Suppressor macrophage (primary cell): ENCODE results near the gene SLC25A28.
A peak's percentile ranks its signal among the peaks of the same experiment; 100 is the strongest.
"Not testable (repeated sequence)": the region's sequence is repeated elsewhere in the genome, so short reads cannot be mapped to it uniquely, and the experiment has no call there.

Experiments
- DNase-seq, 4 experiments: peaks; one replicate each; pipeline ENCODE4 v3.0.0-alpha.2; 2020 to 2022

SLC25A28 gene

DNA sequence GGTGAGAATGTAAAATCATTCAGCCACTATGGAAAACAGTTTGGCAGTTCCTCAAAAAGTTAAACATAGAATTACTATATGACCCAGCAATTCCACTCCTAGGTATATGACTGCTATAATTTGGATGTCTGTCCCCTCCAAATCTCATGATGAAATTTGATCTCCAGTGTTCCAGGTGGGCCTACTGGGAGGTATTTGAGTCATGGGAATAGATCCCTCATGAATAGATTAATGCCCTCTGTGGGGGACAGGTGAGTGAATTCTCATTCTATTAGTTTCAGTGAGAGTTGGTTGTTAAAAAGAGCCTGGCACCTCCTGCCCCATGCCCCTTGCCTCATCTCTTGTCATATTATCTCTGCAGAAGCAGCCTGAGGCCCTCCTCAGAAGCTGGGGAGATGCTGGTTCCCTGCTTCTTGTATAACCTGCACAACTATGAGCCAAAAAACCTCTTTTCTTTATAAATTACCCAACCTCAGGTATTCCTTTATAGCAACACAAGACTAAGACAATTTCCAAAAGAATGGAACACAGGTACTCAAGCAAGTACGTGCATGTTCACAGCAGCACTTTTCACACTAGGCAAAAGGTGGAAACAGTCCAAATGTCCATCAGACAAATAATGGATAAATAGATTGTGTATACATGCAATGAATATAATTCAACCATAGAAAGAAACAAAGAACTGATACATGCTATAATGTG lies 8.8 kb upstream of the SLC25A28 start:
- no peak for DNase-seq

DNA sequence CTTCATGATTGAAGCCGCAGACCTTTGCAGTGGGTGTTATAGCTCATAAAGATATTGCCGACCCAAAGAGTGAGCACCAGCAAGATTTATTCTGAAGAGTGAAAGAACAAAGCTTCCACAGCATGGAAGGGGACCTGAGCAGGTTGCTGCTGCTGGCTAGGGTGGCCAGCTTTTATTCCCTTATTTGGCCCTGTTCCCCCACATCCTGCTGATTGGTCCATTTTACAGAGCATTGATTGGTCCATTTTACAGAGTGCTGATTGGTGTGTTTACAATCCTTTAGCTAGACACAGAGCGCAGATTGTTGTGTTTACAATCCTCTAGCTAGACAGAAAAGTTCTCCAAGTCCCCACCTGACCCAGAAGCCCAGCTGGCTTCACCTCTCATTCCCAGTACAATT lies 4.9 kb upstream of the SLC25A28 start:
- not testable (repeated sequence) for DNase-seq

DNA sequence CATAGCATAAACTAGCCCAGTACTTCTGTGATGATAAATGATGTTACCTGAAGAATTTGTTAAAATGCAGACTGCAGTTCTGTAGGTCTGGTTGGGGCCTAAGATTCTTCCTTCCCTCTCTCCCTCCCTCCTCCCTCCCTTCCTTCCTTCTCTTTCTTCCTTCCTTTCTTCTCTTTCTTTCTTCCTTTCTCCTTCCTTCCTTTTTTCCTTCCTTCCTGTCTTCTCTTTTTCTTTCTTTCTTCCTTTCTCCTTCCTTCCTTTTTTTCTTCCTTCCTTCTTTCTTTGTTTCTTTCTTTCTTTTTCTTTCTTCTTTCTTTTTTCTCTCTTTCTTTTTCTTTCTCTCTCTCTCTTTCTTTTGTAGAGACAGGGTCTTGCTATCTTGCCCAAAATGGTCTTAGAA lies 3.7 kb upstream of the SLC25A28 start:
- DNase-seq: no peak

DNA sequence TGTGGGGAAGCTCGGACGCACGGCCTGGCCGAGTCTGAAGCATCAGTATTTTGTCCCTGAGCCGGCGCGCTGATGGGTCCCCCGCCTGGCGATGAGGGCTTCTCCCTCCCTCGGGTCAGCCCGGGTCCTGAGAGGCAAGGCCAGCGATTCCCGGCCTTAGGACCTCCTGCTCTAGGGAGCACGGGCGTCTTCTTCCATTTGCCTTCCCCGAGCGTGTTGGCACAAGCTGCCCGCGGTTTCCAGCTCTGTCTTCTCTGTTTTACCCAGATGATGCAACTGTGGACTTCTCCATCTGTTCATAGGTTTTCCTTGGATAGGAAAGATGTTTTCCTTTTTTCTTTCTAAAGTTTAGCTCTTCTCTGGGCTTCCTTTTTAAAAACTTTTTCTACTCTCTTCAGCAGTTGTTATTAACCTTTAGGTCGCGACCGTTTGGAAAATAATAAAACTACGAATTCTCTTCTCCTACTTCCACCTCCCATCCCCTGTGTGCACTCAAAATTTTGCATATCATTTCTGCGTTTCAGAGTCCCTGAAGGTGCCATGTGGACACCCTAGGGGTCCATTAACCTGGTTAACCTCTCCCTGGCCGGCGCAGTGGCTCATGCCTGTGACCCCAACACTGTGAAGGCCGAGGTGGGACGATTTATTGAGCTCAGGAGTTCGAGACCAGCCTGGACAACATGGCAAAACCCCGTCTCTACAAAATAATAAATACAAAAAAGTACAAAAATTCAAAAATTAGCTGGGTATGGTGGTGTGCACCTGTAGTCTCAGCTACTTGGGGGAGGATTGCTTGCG lies 1.4 kb upstream of the SLC25A28 start:
- DNase-seq: no peak

DNA sequence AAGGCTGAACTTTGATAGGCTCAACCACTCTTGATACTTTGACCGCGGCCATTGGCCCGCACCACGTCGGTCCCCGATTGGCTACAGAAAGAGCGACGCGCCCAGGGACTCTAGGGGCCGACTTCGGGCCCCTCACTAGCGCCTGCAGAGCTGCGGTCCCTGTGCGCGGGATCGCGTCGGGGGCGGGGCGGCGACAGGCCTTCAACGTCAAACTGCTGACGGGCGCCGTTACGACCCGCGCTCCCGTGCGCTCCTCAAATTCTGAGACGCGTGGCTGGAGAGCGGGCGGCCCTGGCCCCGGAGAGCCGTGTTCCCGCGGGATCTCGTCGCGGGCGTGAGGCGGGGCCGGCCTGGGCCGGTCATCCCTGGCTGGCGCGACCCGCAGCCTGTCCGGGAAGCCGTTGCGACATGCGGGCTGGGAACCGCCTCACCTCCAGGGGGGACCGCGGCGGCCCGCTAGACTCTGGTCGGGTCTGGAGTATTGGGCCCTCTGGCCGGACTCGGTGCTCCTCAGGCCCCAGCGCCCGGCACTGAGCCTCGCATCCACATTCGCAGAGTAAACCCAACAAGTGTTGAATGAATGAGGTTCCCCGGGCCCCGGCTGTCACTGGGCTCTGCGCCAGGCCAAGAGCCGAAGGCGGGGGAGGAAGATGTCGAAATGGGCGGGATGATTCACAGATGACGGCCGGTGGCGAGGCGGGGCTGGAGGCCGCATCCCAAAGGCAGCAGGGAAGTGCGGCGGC lies 643 bp upstream of the SLC25A28 start:
- peak; percentile 98 for DNase-seq

DNA sequence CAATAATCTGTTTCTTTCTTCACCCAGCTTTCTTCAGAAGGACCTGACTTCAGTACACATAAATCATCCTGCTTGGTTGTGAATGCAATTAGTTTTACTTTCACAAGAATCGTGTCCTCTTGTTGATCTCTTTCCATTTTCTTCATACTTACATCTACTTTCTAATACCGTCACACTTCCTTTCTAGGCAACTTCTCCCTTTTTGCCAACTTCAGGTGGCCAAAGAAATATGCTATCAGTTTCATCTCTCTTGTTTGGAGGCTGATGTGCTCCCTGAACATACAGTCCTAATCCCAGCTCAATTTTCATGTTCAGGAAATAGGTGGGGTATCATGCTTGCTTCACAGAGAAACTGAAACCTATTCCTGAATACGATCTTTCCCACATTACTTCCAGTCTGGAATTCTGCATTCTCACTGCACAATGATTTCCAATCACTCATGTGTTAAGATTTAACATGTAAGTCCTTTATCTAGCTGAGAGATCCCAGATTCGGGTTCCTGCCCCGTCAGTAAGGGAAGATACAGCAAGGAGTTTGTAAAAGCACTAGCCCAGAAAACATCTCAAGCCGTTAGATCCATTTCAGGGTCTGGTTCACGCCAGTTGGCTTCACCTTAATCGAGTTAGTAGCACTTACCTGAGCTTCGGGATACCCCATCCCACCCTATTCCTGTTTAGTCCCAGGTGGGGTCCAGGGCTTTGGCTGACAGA lies 994 bp downstream of the SLC25A28 start:
- peak in 2 of 4 experiments; percentile 38 to 48 for DNase-seq

DNA sequence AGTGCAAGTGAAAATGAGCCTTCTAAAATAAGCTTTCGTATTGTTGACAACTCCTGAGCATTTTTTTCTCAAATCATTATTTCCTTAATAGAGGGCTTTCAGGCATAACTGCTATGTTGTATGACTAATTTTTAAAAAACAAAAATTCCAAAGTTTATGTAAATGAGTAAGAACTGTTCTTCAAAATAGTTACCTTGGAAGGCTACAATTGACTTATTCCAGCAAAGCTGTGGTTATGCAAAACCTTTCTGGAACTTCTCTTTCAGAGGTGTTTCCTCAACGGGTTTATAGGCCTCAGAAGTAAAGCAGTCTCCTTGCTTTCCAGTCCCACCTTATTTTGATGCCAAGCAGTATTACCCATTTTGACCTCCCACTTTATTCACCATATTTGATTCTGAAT lies 2.5 kb downstream of the SLC25A28 start:
- no peak for DNase-seq

DNA sequence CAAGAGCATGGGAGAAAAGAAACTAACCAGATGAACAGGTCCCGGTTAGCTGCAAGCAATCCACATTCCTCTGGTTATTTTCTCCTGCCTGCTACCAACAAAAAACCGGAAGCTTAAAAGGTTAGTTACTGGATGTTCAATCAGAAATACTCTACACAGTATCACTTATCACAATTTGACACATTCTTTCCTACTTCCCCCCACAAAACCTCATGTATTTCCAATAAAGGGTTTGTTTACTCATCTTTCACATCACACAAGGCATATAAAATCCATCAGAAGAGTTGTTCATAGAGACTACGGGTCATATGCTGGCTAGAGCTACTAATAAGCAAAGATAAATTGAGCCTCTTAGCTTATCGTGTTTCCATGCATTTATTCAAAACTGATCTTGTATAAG lies 4.8 kb downstream of the SLC25A28 start:
- DNase-seq: no peak

DNA sequence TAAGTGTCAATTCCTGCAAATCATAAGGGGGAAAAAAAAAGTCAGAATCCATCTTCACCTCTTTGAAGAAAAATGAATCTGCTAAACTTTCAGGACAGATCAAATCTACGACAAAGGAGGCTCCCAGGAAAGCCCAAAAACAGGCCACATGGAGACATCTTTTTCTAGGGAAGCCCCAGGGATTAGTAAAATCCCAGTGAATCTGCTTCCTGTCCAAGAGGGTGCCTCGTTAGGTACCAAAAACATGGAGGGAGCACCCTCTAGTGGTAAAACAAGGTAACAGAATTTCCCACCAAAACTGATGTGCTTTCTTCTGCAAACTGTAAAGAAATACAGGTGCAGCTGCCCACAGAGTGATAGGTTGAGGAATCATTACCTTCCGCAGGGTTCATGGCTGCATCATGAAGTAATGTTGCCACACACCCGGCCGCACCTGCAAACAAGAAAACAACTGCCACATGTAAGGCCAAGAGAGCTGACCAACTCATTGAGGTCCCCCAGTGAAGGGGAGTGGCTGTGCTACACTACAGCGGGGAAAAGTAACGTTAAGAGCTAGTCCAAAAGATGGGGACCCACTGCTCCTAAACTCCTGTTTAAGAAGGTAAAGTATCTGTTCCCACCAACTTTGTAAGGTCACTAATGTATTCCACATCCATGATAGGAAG lies 7.9 kb downstream of the SLC25A28 start:
- peak; percentile 60 to 74 (median 68) for DNase-seq

DNA sequence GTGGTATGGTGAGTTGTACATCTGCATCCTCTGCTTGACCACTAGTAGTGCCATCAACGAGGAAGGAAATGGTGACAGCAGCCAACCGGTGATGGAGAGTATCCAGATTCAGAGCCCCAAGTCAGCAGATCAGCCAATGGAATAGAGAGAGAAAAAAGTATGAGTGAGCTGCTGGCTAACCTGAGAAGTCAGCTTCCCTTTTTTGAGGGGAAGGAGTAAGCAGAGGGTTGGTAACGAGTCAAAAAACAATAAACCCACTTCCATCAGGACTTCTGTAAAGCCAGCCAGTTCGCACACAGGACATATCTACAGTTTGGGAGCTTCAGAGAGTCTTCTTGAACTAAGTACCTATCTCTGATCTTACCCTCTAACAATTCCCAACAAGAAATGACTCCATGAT lies 8.9 kb downstream of the SLC25A28 start:
- no peak for DNase-seq

DNA sequence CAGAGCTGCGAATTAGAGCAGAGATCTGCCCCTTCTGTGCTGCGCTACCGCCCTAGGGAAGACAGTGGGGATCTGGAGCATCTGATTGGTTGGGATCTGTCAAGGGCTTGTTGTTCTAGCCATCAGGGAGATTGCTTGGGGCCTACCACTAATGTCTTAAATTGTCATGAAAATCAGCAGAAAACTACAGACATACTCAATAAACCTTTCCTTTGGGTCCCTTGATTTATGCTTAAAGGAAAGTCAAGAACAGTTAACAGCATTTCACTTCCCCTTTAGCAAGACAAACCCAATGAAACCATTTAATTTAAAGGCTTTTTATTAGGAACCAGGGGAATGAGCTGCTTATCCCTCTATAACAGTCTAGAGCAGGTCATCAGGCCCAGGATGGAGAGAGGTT lies 10.0 kb downstream of the SLC25A28 start:
- DNase-seq: no peak

DNA sequence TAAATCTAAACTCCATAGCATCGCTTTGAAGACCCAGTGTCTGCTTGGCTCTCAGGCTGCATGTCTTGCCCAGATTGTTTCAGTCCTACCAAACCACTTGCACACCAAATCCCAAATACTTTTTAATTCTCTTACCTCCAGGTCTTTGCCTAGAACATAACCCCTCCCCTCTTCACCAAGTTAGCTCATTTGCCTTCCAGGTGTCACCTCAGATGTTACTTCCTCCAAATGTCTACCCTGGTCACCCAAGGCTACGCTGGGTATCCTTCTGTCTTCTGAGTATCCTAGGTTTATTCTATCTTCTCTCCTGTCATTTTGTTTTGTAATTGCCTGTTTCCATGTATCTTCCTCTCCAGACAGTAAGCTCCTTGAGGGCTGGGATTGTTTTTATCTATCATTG lies 11.1 kb downstream of the SLC25A28 start:
- no peak for DNase-seq

DNA sequence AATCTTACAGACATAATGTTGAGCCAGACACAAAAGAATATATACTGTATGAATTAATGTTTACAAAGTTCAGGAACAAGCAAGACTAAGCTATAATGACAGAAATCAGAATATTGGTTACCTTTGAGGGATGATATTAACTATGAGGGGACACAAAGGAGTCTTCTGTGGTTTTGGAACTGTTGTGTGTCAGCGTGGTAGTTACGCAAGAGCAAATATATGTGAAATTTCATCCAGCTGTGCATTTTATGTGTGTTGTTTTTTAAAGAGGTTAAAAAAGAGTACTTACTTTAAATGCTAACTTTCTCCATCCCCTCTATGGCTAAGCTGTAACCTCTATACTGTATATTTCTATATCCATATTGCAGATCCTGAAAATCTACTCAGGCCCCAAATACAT lies 14.9 kb downstream of the SLC25A28 start:
- no peak for DNase-seq

DNA sequence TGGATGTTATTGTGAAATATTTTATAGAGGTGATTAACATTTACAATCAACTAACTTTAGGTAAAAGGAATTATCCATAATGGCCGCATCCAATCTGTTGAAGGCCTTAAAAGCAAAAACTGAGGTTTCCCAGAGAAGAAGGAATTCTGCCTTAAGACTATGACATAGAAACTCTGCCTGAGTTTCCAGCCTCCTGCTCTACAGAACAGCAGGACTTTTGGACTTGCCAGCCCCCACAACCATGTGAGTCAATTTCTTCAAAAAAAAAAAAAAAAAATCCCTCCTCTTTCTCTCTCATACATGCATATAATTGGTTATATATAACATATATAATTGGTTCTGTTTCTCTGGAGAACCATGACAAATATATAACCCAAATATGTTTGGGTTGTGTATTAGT lies 15.4 kb downstream of the SLC25A28 start:
- no peak for DNase-seq

DNA sequence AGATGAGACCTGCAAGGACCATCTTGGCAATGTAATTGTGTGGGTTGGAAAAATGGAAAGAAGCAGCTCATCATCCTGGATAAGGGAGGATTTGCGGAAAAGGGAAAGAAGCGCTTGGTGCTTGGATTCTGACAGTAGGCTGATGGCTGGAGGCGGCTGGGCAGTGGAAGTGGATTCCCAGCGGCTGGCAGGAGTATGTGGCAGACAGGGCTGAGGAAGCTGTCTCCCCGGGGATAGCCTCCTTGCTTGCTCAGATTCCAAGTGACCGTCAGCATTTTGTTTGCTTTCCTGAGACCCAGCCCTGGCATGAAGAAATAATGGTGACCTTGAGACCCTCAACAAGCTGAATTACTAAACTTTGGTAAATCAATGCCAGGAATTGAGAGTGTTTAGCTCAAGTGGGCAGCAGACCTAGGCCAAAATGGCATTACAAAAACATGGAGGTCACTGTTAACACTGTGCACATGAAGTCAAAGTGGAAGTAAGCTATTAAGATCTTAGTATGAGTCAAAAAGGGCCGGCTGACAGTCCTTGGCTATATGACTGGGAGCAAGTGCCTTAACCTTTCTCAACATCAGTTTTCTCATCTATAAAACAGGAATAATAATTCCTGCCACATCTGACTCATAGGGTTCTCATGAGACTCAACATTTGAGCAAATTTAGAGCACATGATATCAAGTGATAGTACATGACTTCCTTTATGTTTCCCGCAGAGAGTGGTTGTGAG lies 21.3 kb downstream of the SLC25A28 start:
- DNase-seq: peak; percentile 54 to 86 (median 61)

DNA sequence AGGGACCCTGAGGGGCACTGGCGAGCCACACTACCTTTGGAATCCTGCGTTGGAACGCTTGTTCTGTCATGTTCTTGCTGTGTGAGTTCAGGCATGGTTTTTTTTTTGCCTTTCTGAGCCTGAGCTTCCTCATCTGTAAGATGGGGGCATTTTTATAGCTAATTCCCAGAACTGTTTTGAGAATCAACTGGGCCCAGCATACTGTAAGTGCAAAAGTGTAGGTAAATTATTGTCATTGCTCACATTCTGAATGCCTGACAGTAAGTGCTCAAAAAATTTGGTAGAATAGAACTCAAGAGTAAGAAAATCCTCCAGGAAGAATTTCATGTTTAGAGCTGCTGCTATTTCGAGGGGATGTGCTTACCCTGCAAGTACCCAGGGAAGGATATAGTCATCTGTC lies 22.2 kb downstream of the SLC25A28 start:
- no peak for DNase-seq

DNA sequence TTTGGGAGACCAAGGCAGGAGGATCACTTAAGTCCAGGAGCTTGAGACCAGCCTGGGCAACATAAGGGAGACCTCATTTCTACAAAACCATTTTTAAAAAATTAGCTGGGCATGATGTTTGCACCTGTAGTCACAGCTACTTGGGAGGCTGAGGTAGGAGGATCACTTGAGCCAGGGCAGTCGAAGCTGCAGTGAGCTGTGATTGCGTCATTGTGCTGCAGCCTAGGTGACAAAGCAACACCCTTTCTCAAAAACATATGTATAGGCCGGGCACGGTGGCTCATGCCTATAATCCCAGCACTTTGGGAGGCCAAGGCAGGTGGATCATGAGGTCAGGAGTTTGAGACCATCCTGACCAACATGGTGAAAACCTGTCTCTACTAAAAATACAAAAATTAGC lies 23.5 kb downstream of the SLC25A28 start:
- DNase-seq: not testable (repeated sequence)

DNA sequence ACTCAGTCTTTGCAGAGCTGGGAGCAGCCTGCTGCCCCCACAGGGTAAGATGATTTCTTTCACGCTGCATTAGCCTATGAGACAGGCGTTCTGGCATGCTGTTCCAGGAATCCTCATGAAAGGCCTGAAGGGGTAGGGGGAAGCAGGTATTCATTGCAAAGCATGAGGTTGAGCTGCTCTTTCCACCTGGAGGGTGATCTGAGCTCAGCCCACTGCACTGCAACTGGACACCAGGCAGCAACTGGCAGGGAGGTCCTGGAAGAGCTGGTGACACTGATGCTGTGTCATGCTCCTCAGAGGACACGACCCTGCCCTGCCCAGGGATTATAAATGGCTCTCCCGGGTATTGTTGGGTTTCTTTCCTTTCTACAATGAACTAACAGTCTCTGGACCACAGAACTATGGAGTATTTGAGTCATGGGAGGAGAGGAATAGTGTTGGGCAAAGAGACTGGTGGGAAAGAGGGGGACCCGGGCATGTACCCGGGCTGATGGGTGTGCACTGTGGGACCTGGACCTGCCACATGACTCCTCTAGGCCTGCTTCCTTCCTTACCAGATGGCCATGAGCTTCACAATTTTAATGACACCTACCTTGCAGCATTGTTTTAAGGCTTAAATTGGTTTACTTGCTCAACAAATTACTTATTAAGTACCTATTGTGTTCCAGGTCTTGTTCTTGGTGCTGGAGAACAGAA lies 24.3 kb downstream of the SLC25A28 start:
- no peak for DNase-seq

DNA sequence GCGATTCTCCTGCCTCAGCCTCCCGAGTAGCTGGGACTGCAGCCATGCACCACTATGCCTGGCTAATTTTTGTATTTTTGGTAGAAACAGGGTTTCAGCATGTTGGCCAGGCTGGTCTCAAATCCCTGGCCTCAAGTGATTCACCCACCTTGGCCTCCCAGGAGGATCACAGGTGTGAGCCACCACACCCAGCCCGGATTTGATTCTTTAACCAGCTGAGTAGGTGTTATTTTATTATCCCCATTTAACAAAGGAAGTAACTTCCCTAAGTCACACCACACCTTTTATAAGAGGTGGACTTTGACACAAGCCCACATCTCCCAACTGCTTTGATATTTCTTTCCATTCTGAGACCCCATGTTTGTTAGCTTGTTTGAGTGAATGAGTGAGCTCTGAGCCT lies 25.0 kb downstream of the SLC25A28 start:
- DNase-seq: no peak

DNA sequence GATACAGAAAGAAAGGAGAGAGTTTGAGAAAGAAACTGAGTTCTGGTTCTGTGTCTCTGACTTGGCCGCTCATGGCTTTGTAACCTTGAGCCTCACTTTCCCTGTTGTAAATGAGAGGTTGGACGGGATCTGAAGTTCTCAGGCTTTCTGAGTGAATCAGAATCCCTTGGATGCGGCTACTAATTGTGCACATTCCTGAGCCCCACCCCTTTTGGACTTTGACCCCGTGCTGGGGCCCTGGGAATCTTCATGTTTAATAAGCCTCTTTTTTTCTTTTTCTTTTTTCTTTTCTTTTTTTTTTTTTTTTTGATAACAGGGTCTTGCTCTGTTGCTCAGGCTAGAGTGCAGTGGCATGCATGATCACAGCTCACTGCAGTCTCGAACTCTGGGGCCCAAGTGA lies 26.9 kb downstream of the SLC25A28 start:
- no peak for DNase-seq

DNA sequence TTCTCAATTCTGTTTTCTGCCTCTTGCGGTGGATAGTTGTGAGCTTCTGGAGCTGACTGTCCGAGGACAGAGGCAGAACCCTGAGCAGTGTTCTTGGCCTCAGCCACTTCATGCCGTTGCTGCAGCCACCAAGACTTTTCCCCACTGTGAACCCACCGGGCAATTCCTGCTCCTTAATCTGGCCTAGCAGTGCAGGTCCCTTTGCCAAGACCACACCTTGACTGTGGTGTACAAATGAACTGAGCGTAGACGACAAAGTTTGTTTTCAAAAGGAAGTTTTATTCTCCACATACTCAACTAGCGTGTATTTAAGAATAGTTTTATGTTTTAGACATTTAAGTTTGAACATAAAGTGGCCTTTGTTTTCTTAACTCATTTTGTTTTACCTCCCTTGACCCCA lies 29.4 kb downstream of the SLC25A28 start:
- no peak for DNase-seq
